ENCODE data around the gene ARNT2.

Gene ARNT2

DNA sequence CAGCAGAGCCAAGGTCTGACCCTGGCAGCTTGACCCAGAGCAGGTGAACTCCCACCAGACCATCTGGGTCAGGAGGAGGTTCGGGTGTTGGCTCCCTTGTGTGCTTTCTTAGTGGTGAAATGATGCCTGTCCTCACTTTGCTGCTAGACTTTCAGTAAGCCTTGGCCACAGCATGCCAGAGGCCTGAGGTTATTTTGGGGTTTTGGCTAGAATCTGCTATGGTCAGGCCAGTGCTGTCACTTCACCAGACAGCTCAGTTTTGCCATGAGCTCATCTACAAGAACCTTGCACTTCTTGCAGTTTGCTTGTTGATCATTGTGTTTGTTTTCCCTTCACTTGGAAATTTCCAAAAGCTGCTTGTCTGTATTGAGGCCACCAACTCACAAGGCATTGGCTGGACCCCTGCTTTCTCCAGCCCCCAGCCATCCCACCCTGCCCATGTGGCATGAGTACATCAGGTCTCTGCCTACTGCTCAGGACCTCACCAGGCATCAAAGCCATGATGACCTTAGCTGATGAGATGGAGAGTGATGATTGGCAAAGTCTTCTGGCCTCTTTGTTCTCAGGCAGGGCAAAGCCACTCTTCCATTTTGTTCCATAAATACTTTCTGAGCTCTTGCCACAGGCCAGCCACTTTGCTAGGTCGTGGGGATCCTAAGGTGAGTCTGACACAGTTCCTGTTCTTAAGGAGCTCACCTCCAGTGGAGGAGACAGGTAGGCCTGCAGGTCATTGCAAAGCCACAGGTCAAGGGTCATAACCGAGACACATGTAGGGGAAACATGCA, 122.6 kb downstream of the ARNT2 start:
- DNase-seq: no peak

- DNase-seq: no peak
Measured at GRCh38 chr15:80527406-80527805, 123.2 kb downstream of the ARNT2 start.

DNA sequence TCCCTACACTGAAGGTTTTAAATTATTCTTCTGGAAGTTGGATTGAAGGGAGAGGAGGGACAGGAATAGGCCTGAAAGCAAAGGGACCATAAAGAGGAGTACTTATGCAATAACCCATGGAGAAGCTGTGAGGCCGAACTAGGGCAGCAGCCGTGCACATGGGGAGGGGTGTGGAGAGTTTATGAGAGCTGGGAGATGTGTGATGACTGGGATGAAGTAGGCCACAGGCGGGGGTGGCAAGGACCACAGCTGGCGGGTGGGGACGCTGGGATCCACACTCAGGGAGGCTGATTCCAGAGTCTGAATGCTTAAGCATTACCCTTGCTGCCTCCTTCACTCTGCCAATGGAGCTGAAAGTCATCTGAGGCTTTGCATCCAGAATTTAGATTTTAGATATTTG, 123.8 kb downstream of the ARNT2 start:
- DNase-seq: no peak

- DNase-seq: no peak
Measured at GRCh38 chr15:80530737-80531365, 126.7 kb downstream of the ARNT2 start.

DNA sequence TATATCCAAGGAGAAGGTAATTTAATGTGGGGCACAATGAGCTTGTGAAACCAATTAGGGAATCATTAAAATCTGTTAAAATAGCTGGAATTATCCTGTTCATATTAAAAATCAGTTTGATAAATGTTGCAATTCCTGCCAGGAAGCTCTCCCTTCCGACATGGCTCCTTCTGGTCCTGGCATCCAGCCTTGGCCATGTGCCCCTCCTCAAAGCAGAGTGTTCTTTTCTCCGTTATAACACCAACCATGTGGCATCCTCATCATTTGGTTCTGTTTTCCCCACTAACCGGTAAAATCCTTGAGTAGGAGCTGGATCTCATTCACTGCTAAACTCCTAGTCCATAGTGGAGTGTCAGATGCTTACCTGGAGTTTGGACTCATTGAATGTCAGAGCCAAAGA, 127.2 kb downstream of the ARNT2 start:
- no peak for DNase-seq

GRCh38 chr15:80531796-80532195, 127.6 kb downstream of the ARNT2 start:
- no peak for DNase-seq

DNA sequence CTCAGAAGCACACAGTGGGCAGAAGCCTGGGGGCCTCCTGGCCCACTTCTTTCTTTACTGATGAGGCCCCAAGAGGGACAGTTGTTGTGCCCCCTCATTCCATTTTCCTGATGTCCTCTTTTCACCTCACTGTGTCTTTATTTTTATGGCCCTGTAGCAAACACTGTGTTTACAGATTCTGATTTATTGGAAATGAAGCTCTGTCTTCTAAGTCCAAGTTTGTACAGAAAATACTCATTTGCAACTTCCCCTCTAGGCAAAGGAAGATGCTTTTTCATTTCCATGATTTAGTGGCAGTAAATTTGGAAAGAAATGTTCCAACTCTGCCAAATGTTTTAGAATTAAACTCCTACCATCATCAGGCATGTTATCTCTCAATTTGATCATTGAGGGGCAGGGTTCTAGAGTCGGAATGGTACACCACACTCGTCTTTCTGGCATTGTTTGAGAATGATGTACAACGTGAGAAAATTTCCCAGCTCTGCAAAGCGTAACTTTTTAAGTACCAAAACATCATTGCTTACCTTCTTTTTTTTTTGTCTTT, 129.7 kb downstream of the ARNT2 start:
- DNase-seq: no peak

DNA sequence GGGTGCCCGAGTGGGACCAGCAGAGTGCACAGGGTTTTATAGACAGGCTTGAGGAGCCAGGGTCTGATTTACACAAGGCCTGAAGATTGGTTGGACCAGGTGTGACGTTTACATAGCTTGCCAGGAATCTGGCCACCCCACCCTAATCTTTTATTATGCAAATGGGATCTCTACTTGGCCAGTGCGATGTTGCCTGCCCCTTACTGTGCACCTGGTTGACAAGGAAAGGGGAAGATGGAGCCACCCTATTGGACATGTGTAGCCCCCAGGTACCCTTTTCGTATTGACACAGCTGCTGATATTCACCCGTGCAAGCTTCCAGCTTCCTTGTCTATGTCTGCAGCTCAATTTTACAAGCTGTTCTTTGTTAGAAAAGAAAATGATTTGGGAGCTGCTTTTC, 132.0 kb downstream of the ARNT2 start:
- DNase-seq: peak; percentile 59

DNA sequence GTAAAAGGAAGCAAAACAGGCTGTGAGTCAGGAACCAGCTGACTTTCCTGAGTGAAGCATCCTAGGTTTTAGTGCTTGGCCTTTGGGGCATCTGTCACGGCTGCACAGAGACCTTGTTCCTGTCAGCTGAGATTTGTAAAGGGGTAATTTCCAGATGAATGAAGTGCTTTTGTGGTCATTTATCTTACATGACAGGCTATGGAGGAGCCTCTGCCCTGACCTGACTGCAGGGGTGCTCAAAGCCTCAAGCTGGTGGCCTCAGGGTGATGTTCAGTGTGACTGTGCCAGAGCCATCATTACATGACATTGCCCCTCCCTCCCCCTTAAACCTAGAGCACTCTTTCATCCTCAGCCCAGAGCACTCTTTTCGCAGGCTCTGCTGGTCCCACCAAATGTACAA, 132.5 kb downstream of the ARNT2 start:
- no peak for DNase-seq

DNA sequence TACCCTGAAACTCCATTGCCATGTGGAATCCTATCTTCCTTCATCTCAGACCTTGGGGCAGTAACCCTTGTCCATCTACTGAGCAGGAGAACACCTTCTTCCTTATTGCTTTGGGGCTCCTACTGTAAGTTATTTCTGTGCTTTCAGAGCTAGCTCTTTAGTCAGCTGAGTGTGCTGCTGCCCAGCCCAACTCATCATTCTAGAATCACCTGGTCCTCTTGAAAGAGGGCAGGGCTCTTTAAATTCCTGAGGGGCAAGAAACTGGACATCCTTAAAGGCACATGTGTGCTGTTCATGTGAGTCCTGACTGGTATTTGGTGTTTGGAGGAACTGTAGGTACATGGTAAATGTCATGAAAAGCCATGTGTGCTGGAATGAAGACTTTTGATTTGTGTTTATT, 140.9 kb downstream of the ARNT2 start:
- no peak for DNase-seq

GRCh38 chr15:80547264-80547663, 143.1 kb downstream of the ARNT2 start:
- no peak for DNase-seq

DNA sequence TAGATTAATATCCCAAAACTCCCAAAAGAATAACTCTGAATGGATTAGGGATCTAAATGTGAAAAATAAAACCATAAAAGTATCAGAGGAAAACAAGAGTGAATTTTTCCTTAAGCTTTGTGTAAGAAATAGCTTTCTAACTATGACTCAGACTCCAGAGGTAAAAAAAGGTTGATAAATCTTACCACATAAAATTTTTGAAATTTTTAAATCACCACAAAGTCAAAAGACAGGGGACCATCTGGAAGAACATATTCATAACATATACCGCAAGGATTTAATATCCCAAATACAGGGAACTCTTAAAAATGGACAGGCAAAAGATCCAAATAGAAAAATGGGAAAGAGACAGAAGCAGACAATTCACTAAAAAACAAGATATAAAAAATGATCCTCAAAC, 145.0 kb downstream of the ARNT2 start:
- no peak for DNase-seq

GRCh38 chr15:80549654-80550053, 145.5 kb downstream of the ARNT2 start:
- no peak for DNase-seq

GRCh38 chr15:80550219-80550907, 146.2 kb downstream of the ARNT2 start:
- DNase-seq: no peak

DNA sequence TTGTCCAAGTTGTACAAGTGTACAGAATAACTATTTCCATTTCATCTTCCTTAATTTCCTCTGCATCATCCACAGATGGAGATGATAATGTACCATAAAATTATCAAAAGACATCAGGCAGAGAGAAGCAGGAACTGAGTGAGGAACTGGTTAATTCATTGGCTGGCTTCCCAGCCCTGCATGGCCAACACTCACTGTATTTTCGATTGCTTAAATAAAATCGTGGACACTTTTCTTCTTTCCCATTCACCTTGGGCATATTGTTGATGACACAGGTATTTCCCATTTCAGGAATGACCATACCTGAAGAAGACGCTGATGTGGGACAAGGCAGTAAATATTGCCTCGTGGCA, 146.7 kb downstream of the ARNT2 start:
- DNase-seq: no peak

DNA sequence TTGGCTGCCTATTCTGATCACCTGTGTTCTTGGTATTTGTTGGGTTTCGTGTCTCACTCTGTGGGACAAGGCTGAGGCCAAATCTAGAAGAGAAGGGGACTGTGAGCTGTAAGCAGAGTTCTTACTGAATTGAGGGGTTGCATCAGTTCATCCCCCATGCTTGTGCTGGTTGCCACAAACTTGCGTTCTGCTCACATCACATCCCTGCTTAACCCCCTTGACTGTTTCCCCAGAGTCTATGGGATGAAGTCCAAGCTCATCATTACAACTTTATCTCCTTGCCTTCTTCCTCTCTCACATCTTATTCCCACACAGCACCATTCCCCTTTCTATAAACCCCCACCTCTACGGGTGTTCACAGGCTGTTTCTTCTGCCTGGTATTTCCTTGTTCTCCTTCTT, 147.2 kb downstream of the ARNT2 start:
- DNase-seq: no peak

DNA sequence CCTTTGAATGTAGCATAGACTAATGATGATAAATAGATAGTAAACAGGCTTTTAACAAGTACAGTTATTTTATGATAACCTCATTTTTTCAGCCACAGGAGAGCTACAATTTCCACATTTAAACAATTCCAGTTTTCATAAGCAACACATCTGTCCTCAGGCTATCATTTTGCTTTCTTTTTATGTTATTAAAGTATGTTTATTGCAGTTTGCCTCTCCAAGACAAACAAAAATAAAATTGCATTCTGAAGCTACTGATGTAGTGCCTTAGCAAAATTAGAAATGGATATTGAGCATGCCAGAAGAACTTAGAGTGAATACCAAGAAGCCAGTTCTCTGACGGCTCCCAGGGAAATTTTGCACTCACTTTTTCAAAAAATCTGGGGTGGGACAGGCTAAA, 150.4 kb downstream of the ARNT2 start:
- DNase-seq: no peak

DNA sequence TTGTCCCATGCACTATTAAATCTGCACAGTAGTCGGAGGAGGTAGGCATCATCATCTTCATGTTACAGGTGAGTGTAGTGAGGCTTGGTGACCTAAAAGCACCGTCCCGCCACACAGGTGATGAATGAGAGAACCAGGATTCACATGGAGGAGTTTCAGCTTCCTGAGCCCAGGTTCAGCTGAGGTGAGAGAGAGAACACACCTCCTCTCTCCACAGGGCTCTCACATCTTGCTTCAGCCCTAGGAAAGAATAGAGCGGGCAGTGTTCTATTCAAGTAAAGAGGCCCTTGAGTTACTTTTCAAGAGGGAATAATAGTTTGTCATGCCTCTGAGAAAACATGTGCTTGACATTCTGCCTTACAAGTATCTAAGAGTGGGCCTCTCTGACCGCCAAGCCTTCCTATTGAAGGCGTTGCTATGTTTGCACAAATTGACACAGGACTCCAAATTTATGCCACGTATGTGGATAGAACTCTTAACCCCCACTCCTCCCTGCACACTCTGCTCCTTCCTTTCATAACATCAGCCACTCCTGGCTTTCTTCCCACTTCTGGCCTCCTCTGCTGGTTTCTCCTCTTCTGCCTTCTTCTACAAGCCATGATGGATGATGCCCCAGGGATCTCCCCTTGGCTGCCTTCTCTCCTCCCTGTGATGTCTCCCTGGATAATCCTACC, 152.6 kb downstream of the ARNT2 start:
- no peak for DNase-seq

DNA sequence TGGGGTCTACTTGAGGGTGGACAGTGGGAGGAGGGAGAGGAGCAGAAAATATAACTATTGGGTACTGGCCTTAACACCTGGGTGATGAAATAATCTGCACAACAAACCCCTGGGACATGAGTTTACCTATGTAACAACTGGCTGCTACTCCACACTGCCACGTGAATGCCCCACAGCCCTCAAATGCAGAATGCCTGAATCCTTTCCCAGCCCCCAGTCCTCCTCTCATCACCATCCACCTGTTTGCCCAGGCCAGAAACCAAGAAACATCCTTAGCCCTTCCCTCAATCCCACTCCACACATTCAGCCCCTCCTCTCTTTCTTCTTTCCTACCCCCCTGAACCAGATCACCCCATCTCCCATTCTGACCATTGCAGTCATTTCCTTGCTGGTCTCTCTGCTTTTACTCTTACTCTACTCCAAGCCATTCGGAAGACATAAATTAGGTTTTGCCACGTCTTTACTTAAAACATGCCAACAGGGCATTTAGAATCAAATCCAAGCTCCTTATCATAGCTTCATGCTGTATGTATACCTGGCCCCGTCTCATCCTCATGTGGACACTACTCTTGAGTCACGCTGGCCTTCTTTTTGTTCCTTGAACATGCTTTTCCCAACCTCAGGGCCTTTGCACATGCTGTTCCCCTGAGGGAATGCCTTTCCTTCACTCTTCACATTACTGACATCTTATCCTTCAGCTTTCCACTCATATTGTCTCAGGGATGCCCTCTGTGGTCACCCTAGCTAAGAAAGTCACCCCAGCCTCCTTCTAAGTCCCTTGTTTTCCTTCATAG, 153.5 kb downstream of the ARNT2 start:
- no peak for DNase-seq

DNA sequence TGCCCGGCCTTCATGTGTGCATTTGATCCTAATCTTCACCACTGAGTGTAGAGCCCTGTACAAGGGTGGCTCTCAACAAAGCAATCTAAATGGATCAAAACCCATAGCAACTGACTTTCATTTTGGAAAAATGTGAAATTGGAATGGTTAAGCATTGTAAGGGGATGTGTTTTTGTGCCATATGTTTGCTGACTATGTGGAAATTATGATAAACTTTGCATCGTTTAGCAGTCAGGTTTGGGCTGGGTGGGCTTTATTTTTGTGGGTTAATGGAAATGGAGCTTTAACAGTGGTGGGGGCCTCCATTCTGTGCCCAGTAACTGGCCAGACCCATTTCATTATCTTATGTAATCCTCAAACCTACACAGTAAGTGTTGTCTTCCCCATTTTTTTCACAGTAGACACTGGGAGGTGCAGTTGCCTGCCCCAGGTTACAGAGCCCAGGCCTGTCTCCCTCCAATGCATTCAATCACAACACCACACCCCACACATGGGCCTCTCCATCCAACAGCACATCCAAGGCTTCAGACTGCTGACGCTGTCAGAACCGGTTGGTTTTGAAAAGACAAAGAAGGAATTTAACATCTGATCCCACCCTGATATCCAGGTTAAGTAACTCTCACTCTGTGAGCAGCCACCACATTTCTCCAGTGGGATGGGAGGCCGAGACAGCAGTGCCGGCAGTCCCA, 154.6 kb downstream of the ARNT2 start:
- DNase-seq: no peak

GRCh38 chr15:80559320-80559693, 155.1 kb downstream of the ARNT2 start:
- no peak for DNase-seq

DNA sequence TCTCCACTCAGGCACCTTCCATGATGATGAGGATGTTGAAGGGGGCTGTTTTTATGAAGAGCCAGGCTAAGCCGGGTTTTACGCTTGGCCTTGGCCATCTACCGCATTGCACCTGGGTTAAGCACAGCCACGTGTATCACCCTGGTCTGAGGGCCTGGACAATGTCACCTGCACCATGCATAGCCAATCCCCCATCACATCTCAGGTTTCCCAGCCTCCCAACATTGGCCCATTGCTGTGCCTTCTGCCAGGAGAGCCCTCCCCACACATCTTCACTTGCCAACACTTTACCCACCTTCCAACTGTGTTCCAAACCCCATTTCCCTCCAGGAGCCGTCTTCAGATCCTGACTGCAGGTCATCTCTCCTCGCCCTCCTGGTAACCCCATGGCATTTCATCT, 155.6 kb downstream of the ARNT2 start:
- no peak for DNase-seq
